Mesothelial cell of epicardium (in vitro differentiated cells): ENCODE data around the gene GSTT4. TPM values are rescaled to one million over a fixed set of nuclear protein-coding genes. Genes with fewer than 3 reads are reported as not detected.
A peak's percentile ranks its signal among the peaks of the same experiment; 100 is the strongest.
"Not testable (repeated sequence)": the region's sequence is repeated elsewhere in the genome, so short reads cannot be mapped to it uniquely, and the experiment has no call there.

ENCODE experiments used
- DNase-seq, 2 experiments: peaks; one replicate each; pipeline ENCODE4 v3.0.0; 2021; ENCODE audit warnings: low spot score in 2 of 2; ENCODE audit not compliant: unreplicated experiment in 2 of 2
- H3K27ac Mint-ChIP-seq: 2 replicates; pipeline ENCODE4 v1.8.0; 2021; ENCODE audit warnings: mixed read lengths
- H3K27me3 Mint-ChIP-seq: 2 replicates; pipeline ENCODE4 v1.8.0; 2021; ENCODE audit warnings: low read depth, mixed read lengths
- H3K36me3 Mint-ChIP-seq: 2 replicates; pipeline ENCODE4 v1.8.0; 2021; ENCODE audit warnings: mixed read lengths
- H3K4me1 Mint-ChIP-seq: 2 replicates; pipeline ENCODE4 v1.8.0; 2021; ENCODE audit warnings: mixed read lengths
- H3K4me3 Mint-ChIP-seq: 2 replicates; pipeline ENCODE4 v1.8.0; 2021; ENCODE audit warnings: mild to moderate bottlenecking, moderate library complexity, mixed read lengths
- H3K9me3 Mint-ChIP-seq: 2 replicates; pipeline ENCODE4 v1.8.0; 2021; ENCODE audit warnings: mixed read lengths
- total RNA-seq: library from RNA; stranded (reverse); gene quantifications from 3 replicates; pipeline ENCODE4 v1.2.1, GENCODE V29; 2021
- TF ChIP-seq, protein P1 (sequence below): fragments of 200-600 bp; sonication (generic); IDR thresholded peaks from one replicate; pipeline ENCODE4 v1.5.0; 2021; ENCODE audit warnings: antibody characterized with exemption; ENCODE audit not compliant: unreplicated experiment

Gene GSTT4
- total RNA-seq, 1 donor from 2014 or later, result not detected

DNA sequence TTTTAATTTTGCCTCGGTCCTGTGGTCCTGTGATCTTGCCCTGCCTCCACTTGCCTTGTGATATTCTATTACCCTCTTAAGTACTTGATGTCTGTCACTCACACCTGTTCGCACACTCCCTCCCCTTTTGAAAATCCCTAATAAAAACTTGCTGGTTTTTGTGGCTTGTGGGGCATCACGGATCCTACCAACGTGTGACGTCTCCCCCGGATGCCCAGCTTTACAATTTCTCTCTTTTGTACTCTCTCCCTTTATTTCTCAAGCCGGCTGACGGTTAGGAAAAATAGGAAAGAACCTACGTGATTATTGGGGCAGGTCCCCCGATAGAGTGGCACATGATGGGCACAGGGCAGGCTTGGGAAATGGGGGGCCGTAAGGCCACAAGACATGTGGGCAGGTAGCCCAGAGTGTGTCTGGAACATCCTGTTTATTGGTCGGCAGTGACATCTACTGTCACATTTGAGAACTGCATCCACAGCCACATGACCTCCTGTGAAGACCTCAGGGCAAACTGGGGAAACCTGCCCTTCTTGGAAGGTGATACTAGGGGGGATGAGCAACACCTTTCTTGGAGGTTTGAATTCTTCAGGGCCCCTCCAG is 48.9 kb downstream of the GSTT4 start:
- not testable (repeated sequence) for H3K27me3 Mint-ChIP-seq, H3K4me1 Mint-ChIP-seq, H3K36me3 Mint-ChIP-seq, H3K27ac Mint-ChIP-seq, H3K9me3 Mint-ChIP-seq
- peak overlapping the region; percentile 25 for H3K4me3 Mint-ChIP-seq
- TF ChIP-seq, protein P1, sequence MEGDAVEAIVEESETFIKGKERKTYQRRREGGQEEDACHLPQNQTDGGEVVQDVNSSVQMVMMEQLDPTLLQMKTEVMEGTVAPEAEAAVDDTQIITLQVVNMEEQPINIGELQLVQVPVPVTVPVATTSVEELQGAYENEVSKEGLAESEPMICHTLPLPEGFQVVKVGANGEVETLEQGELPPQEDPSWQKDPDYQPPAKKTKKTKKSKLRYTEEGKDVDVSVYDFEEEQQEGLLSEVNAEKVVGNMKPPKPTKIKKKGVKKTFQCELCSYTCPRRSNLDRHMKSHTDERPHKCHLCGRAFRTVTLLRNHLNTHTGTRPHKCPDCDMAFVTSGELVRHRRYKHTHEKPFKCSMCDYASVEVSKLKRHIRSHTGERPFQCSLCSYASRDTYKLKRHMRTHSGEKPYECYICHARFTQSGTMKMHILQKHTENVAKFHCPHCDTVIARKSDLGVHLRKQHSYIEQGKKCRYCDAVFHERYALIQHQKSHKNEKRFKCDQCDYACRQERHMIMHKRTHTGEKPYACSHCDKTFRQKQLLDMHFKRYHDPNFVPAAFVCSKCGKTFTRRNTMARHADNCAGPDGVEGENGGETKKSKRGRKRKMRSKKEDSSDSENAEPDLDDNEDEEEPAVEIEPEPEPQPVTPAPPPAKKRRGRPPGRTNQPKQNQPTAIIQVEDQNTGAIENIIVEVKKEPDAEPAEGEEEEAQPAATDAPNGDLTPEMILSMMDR, result peak; percentile 74
- peak in 1 of 2 experiments; percentile 81 for DNase-seq

DNA sequence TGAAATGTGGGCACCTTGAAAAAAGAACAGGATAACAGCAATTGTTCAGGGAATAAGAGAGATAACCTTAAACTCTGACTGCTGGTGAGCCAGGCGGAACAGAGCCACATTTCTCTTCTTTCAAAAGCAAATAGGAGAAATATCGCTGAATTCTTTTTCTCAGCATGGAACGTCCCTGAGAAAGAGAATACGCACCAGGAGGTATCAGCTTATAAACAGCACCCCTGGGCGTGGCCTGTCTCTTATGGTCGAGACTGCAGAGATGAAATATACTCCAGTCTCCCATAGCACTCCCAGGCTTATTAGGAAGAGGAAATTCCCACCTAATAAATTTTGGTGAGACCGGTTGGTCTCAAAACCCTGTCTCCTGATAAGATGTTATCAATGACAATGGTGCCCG is 49.4 kb downstream of the GSTT4 start:
- not testable (repeated sequence) for H3K27me3 Mint-ChIP-seq, DNase-seq, H3K4me1 Mint-ChIP-seq, H3K27ac Mint-ChIP-seq, H3K4me3 Mint-ChIP-seq, H3K36me3 Mint-ChIP-seq, H3K9me3 Mint-ChIP-seq

DNA sequence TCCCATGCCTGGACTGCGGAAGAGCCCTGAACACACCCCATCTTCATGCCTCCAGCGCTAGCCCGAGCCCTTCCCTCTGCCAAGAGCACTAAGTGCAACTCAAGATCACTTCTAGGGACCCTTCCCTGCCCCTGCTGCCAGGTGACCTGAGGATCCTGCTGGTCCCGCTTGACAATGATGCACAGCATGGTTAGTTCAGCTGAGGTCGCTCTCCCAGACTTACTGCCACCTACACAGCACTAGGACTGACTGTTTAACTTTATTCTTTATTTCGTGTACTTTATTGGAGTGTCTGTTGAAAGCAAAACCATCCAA is 50.3 kb downstream of the GSTT4 start:
- H3K4me1 Mint-ChIP-seq, H3K4me3 Mint-ChIP-seq, H3K36me3 Mint-ChIP-seq, H3K27me3 Mint-ChIP-seq, DNase-seq, H3K9me3 Mint-ChIP-seq, H3K27ac Mint-ChIP-seq: not testable (repeated sequence)

DNA sequence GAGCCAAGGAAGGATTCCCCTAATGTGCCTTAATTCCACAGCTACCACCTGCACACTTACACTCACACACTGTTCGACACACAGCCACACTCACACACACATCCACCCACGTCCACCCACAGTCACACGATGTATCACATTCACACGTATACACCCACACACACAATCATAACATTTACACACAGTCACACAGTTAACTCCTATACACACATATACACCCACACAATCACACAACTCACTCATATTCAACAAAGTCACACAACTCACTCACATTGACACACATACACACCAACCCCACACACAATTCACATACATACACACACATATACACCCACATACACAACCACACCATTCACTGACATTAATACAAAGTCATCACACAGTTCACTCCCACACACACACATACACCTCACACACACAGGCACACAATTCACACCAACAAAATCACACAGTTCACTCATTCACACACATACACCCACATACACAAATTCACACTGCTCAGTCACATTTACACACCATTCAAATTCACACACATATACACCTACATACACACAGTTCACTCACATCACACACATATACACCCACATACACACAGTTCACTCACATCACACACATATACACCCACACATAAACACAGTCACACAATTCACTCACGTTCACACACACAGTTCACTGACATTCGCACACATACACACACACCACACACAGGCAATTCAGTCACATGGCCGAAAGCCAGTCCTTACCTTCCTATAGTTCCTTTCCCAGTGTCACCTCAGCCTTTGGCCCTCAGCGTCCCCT is 50.9 kb downstream of the GSTT4 start:
- H3K36me3 Mint-ChIP-seq, H3K4me3 Mint-ChIP-seq, H3K27ac Mint-ChIP-seq: not testable (repeated sequence)

DNA sequence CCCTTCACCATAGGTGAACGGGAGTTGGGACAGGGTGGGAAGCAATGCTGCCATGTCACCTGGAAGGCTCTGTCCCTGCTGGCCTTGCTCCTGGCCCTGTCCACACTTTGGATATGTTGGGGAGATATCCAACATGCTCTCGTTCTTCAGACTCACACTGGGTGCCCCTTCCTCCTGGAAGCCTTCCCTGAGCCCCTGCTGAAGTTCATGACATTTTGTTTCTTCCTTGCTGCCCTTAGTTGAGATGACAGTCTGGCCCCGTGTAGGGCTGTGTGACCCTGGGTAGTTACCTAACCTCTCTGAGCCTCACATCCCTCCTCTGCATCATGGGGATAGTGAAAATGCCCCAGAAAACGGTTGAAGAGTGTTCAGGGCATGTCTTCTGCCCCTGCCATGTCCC is 51.8 kb downstream of the GSTT4 start:
- not testable (repeated sequence) for DNase-seq, H3K4me3 Mint-ChIP-seq, H3K9me3 Mint-ChIP-seq, H3K27ac Mint-ChIP-seq, H3K27me3 Mint-ChIP-seq, H3K36me3 Mint-ChIP-seq, H3K4me1 Mint-ChIP-seq

More for the DNA sequence above, 50.9 kb downstream of the GSTT4 start:
- not testable (repeated sequence) for H3K9me3 Mint-ChIP-seq, H3K27me3 Mint-ChIP-seq, DNase-seq, H3K4me1 Mint-ChIP-seq

DNA sequence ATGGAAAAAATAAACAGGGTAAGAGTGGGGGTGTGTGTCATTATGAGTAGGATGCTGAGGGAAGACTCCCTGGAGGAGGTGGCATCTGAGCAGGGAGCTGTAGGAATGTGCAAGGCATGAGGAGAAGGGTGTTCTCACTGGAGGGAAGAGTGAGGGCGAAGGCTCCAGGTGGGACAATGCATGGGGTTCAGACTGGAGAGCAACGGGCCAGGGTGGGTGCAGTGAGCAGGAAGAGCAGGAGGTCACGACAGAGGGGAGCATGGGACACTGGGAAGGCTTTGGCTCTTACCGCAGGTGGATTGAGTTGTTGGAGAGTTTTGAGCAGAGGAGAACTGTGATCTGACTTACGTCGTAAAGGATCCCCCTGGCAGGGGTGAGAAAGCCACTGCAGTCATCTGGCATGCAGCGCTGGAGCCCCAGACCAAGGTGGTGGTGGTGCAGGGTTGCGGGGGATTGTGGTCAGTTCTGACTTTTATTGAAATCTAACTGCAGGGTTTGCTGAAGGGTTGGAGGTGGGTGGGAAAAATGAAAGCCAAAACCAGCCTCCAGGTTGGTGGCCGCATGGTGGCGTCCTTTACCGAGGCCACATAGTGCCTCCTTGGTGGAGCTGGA is 52.4 kb downstream of the GSTT4 start:
- H3K9me3 Mint-ChIP-seq, DNase-seq, H3K36me3 Mint-ChIP-seq, H3K4me1 Mint-ChIP-seq, H3K27me3 Mint-ChIP-seq, H3K4me3 Mint-ChIP-seq, H3K27ac Mint-ChIP-seq: not testable (repeated sequence)

DNA sequence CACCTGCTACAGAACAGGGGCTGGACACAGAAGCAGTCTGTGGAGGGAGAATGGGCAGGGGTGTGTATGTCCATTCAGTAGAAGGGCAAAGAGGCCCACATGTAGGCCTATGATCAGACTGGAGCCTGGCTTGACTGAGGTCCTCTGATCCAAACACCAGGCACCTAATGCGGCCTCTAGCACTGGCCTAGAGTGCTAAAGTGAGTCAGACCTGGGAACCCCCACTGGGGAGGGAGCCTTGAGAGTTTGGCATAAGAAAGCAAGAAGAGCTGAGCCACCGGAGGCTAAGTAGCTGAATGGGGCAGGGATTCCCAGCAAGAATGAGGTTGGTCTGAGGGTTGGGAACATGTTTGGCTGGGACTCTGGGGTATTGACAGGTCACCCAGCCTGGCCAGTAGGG is 53.9 kb downstream of the GSTT4 start:
- H3K27ac Mint-ChIP-seq, H3K36me3 Mint-ChIP-seq, H3K9me3 Mint-ChIP-seq, H3K4me3 Mint-ChIP-seq, DNase-seq, H3K27me3 Mint-ChIP-seq, H3K4me1 Mint-ChIP-seq: not testable (repeated sequence)

DNA sequence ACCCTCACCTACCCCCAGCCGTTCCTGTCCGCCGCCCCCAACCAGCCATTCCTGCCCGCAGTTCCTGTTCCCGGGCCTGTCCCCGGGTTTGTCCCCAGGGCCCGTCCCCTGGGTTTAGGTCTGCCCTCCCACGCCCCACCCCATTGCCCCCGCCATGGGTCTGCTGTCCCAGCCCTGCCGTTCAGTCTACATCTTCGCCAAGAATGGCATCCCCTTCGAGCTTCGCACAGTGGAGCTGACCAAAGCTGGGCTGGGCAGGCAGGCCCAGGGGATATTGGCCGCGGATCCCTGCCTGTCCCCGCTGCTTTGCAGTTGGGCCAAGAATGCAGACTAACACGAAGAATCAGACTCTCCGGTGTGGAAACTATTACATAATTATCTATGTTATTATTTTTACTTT is 55.5 kb downstream of the GSTT4 start:
- H3K9me3 Mint-ChIP-seq, H3K4me3 Mint-ChIP-seq, H3K4me1 Mint-ChIP-seq, H3K27ac Mint-ChIP-seq, H3K27me3 Mint-ChIP-seq, H3K36me3 Mint-ChIP-seq, DNase-seq: not testable (repeated sequence)

Other genes starting within 250 kb of the GSTT4 start
- gene C22orf15, start 242.5 kb downstream of the GSTT4 start, total RNA-seq, result 0.36 to 0.82 TPM (median 0.52 TPM) in 3 replicates
- gene CHCHD10, start 237.5 kb downstream of the GSTT4 start, total RNA-seq, result 56.6 to 61.9 TPM (median 61.8 TPM) in 3 replicates
- 510 to 566 TPM (median 528 TPM) in 3 replicates for gene MMP11, start 232.6 kb downstream of the GSTT4 start, total RNA-seq
- 182 to 192 TPM (median 184 TPM) in 3 replicates for gene SMARCB1, start 218.5 kb downstream of the GSTT4 start, total RNA-seq
- 23.5 to 25.8 TPM (median 24.8 TPM) in 3 replicates for gene DERL3, start 166.4 kb downstream of the GSTT4 start, total RNA-seq
- 98.7 to 112 TPM (median 99.0 TPM) in 3 replicates for gene SLC2A11, start 147.6 kb downstream of the GSTT4 start, total RNA-seq
- gene MIF, start 111.1 kb downstream of the GSTT4 start, total RNA-seq, result 916 to 949 TPM (median 925 TPM) in 3 replicates
- 3.6 to 3.7 TPM (median 3.7 TPM) in 3 replicates for gene GSTT2B, start 44.3 kb downstream of the GSTT4 start, total RNA-seq
- not detected in 3 replicates for gene DDTL, start 38.6 kb downstream of the GSTT4 start, total RNA-seq
- gene DDT, start 31.0 kb downstream of the GSTT4 start, total RNA-seq, result 80.0 to 85.3 TPM (median 80.3 TPM) in 3 replicates
- gene GSTT2, start 25.3 kb downstream of the GSTT4 start, total RNA-seq, result 0.29 TPM in 1 of 3 replicates, not detected in the others
- gene CABIN1, start 5.9 kb upstream of the GSTT4 start, total RNA-seq, result 67.8 to 74.4 TPM (median 69.5 TPM) in 3 replicates
- gene SUSD2, start 176.0 kb upstream of the GSTT4 start, total RNA-seq, result 0.91 to 1.4 TPM (median 1.2 TPM) in 3 replicates
- 2.9 to 4.1 TPM (median 3.6 TPM) in 3 replicates for gene GGT5, start 239.6 kb upstream of the GSTT4 start, total RNA-seq